ENCODE data around the gene ATR.

DNA sequence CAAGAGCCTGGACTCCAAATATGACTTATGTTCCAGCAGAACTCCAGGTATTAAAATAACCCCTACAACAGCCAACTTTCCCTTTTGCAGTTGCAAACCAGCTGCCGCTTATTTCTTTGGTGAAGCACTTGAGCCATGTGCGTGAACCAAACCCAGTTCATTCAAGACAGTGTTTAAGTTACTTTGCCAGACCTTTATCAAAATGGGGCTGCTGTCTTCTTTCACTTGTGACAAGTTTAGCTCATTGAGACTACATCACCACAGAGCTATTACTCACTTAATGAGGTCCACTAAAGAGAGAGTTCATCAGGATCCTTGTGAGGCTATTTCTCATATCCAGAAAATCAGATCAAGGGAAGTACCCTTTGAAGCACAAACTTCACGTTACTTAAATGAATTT lies 128.3 kb downstream of the ATR start:
- TF ChIP-seq, protein P1, sequence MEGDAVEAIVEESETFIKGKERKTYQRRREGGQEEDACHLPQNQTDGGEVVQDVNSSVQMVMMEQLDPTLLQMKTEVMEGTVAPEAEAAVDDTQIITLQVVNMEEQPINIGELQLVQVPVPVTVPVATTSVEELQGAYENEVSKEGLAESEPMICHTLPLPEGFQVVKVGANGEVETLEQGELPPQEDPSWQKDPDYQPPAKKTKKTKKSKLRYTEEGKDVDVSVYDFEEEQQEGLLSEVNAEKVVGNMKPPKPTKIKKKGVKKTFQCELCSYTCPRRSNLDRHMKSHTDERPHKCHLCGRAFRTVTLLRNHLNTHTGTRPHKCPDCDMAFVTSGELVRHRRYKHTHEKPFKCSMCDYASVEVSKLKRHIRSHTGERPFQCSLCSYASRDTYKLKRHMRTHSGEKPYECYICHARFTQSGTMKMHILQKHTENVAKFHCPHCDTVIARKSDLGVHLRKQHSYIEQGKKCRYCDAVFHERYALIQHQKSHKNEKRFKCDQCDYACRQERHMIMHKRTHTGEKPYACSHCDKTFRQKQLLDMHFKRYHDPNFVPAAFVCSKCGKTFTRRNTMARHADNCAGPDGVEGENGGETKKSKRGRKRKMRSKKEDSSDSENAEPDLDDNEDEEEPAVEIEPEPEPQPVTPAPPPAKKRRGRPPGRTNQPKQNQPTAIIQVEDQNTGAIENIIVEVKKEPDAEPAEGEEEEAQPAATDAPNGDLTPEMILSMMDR (conservative IDR thresholded peaks at IDR 0.05) = no peak
- no peak for TF ChIP-seq EZH2 (IDR thresholded peaks at IDR 0.05; ENCODE audit: low read depth)

Measured in PC-9 (cell line).